Sigmoid colon (tissue), 4 donors: ENCODE measurements around the gene RBM18.

ENCODE experiments used
- EP300 ChIP-seq, 4 donors: sonication (generic); formaldehyde crosslinking; IDR thresholded peaks; one replicate each; pipeline ENCODE4 v1.6.1; 2017; ENCODE audit warnings: antibody characterized with exemption in 4 of 4
- POLR2A ChIP-seq, 2 donors: fragments of 450-650 bp; IDR thresholded peaks; one replicate each; pipeline ENCODE4 v1.6.1; 2016; ENCODE audit warnings: antibody characterized with exemption in 2 of 2, mild to moderate bottlenecking in 2 of 2, moderate library complexity in 2 of 2
- POLR2AphosphoS5 ChIP-seq, 4 donors: sonication (generic); formaldehyde crosslinking; IDR thresholded peaks; one replicate each; pipeline ENCODE4 v1.6.1; 2017; ENCODE audit warnings: antibody characterized with exemption in 4 of 4
- TF ChIP-seq, protein P1 (sequence below), 4 experiments: fragments of 450-650 bp in 3 of 4; fragments of 200-600 bp in 1 of 4; IDR thresholded peaks; one replicate each; pipeline ENCODE4 v1.5.1; 2016 to 2019; ENCODE audit warnings: antibody characterized with exemption in 4 of 4, mild to moderate bottlenecking in 3 of 4, moderate library complexity in 2 of 4

DNA sequence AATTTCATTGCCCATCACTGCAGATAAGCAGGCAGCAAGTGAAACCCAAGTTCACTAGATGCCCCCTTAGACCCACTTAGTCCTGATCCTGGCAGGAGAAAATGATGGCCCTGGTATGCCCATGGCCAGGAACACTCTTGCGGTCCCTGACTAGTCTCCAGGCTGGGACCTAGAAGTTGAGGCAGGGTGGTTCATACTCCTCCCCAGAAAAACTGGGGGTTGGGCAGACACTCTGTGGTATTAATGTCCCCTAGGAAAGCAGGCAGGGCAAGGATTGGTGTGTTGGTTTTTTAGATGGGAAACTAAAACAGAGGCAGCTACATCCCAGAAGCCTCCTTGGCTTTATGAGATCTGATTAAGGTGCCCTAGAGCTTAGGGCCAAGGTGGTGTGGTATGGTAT is 49.0 kb downstream of the RBM18 start:
- TF ChIP-seq, protein P1, sequence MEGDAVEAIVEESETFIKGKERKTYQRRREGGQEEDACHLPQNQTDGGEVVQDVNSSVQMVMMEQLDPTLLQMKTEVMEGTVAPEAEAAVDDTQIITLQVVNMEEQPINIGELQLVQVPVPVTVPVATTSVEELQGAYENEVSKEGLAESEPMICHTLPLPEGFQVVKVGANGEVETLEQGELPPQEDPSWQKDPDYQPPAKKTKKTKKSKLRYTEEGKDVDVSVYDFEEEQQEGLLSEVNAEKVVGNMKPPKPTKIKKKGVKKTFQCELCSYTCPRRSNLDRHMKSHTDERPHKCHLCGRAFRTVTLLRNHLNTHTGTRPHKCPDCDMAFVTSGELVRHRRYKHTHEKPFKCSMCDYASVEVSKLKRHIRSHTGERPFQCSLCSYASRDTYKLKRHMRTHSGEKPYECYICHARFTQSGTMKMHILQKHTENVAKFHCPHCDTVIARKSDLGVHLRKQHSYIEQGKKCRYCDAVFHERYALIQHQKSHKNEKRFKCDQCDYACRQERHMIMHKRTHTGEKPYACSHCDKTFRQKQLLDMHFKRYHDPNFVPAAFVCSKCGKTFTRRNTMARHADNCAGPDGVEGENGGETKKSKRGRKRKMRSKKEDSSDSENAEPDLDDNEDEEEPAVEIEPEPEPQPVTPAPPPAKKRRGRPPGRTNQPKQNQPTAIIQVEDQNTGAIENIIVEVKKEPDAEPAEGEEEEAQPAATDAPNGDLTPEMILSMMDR (IDR thresholded peaks at IDR 0.05): no peak
- TF ChIP-seq POLR2A (IDR thresholded peaks at IDR 0.05) (no peak), POLR2AphosphoS5 (IDR thresholded peaks at IDR 0.05) (no peak), EP300 (IDR thresholded peaks at IDR 0.05) (no peak)
